Measurements from ENCODE around the gene NUDT3. TPM values are rescaled to one million over a fixed set of nuclear protein-coding genes. Genes with fewer than 3 reads are reported as not detected.

NUDT3 gene
- polyA plus RNA-seq, 1 of the 3 experiments (the other 2 are of a cell fraction): 11.9 TPM

- TF ChIP-seq MXI1 (IDR thresholded peaks at IDR 0.05; ENCODE audit: low read depth, low read length) (no peak), ZBTB33 (IDR thresholded peaks at IDR 0.05; ENCODE audit: borderline replicate concordance, low read depth) (no peak), TEAD4 (IDR thresholded peaks at IDR 0.05; ENCODE audit: borderline replicate concordance, insufficient read depth) (0 out of 2 replicates have a peak, but pooled peaks have one; percentile 22), TCF12 (IDR thresholded peaks at IDR 0.05) (0 out of 2 replicates have a peak, but pooled peaks have one; percentile 49), FOSL2 (IDR thresholded peaks at IDR 0.05; ENCODE audit: borderline replicate concordance, low read depth) (peak; percentile 58; the same call in 1 of the 2 replicates), RXRA (IDR thresholded peaks at IDR 0.05; ENCODE audit: borderline replicate concordance, low read depth) (no peak)
- TF ChIP-seq, protein P1, sequence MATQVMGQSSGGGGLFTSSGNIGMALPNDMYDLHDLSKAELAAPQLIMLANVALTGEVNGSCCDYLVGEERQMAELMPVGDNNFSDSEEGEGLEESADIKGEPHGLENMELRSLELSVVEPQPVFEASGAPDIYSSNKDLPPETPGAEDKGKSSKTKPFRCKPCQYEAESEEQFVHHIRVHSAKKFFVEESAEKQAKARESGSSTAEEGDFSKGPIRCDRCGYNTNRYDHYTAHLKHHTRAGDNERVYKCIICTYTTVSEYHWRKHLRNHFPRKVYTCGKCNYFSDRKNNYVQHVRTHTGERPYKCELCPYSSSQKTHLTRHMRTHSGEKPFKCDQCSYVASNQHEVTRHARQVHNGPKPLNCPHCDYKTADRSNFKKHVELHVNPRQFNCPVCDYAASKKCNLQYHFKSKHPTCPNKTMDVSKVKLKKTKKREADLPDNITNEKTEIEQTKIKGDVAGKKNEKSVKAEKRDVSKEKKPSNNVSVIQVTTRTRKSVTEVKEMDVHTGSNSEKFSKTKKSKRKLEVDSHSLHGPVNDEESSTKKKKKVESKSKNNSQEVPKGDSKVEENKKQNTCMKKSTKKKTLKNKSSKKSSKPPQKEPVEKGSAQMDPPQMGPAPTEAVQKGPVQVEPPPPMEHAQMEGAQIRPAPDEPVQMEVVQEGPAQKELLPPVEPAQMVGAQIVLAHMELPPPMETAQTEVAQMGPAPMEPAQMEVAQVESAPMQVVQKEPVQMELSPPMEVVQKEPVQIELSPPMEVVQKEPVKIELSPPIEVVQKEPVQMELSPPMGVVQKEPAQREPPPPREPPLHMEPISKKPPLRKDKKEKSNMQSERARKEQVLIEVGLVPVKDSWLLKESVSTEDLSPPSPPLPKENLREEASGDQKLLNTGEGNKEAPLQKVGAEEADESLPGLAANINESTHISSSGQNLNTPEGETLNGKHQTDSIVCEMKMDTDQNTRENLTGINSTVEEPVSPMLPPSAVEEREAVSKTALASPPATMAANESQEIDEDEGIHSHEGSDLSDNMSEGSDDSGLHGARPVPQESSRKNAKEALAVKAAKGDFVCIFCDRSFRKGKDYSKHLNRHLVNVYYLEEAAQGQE (IDR thresholded peaks at IDR 0.05; ENCODE audit: low read depth, low read length): no peak
Observed at GRCh38 chr6:34360556-34360955, 31.9 kb downstream of the NUDT3 start (continued).

DNA sequence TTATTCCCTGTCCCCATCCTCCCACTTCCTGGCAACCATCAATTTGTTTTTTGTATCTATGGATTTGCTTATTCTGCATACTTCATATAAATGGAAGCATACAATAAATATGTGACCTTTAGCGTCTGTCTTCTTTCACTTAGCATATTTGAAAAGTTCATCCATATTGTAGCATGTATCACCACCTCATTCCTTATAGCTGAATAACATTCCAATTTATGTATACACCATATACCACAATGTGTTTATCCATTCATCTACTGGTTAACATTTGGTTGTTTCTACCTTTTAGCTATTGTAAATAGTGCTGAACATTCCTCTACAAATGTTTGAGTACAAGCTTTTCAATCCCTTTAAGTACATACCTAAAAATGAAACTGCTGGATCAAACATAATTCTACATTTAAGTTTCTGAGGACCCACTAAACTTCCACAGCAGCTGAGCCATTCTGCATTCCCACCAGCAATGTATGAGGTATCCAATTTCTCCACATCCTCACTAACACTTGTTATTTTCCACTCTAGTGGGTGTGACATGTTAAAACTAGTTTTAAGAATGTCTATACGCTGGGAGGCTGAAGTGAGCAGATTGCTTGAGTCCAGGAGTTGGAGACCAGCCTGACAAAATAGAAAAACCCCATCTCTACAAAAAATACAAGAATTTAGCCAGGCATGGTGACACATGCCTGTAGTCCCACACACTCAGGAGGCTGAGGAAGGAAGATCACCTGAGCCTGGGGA, 32.9 kb downstream of the NUDT3 start:
- H4K20me1 ChIP-seq (ENCODE audit: insufficient read depth): peaks cover 77% of the 10 kb centered on the region
- H3K4me3 ChIP-seq (ENCODE audit: low read depth in 2 of 2, low read length in 1 of 2): no peak overlapping the region; a peak in 1 of 4 replicates
- peak overlapping the region; percentile 70; the same call in 1 of the 2 replicates for H3K4me2 ChIP-seq
- ChIA-PET CTCF (no interaction called here), POLR2A (no interaction called here)
- H3K9me3 ChIP-seq: no peaks in the 10 kb centered on the region
- peak overlapping the region; percentile 32; the same call in 1 of the 2 replicates for H3K9ac ChIP-seq
- peaks cover 91% of the 10 kb centered on the region for H3K79me2 ChIP-seq (ENCODE audit: insufficient read depth)
- peak overlapping the region in 1 of 2 experiments; percentile 95; a peak in 2 of 4 replicates for H3K27ac ChIP-seq (ENCODE audit: low read depth in 2 of 2, low read length in 1 of 2)
- WGBS (ENCODE audit: low lambda C conversion rate): 75% methylated on average over 2 of the region's 2 CpGs
- no peaks in the 10 kb centered on the region for H3K9me2 ChIP-seq
- no peaks in the 10 kb centered on the region for H3K27me3 ChIP-seq (ENCODE audit: insufficient read depth)
- H3F3A ChIP-seq (replicated peaks; ENCODE audit: insufficient read depth): peaks cover 18% of the 10 kb centered on the region
- DNase-seq: no peak
- H3K4me1 ChIP-seq (ENCODE audit: control insufficient read depth in 1 of 2, insufficient read depth in 2 of 2, low read depth in 1 of 2, low read length in 1 of 2): peaks cover 0 to 29% of the 10 kb centered on the region in 2 experiments; a peak in 1 of 4 replicates
- H3K36me3 ChIP-seq (replicated peaks in 1 of 2; ENCODE audit: control insufficient read depth in 1 of 2, insufficient read depth in 2 of 2, low read length in 1 of 2): no peaks in the 10 kb centered on the region
- H2AFZ ChIP-seq (ENCODE audit: low read depth): no peak overlapping the region
- no peak for TF ChIP-seq EZH2phosphoT487 (IDR thresholded peaks at IDR 0.05; ENCODE audit: borderline replicate concordance, low read depth)
- no peak for TF ChIP-seq USF2 (IDR thresholded peaks at IDR 0.05; ENCODE audit: borderline replicate concordance, low read depth, low read length)
- no peak for TF ChIP-seq FOXJ3 (CRISPR knock-in tag; IDR thresholded peaks at IDR 0.05)
- TF ChIP-seq TEAD4 (IDR thresholded peaks at IDR 0.05; ENCODE audit: borderline replicate concordance, insufficient read depth): no peak
- no peak for TF ChIP-seq FOSL2 (IDR thresholded peaks at IDR 0.05; ENCODE audit: borderline replicate concordance, low read depth)
- TF ChIP-seq GABPA (IDR thresholded peaks at IDR 0.05; ENCODE audit: low read depth): no peak
- no peak for TF ChIP-seq RAD21 (IDR thresholded peaks at IDR 0.05; ENCODE audit: low read length)
- no peak for TF ChIP-seq YY1 (IDR thresholded peaks at IDR 0.05; ENCODE audit: low read depth)
- no peak for TF ChIP-seq TCF12 (IDR thresholded peaks at IDR 0.05)
- TF ChIP-seq, protein P2, sequence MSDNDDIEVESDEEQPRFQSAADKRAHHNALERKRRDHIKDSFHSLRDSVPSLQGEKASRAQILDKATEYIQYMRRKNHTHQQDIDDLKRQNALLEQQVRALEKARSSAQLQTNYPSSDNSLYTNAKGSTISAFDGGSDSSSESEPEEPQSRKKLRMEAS (IDR thresholded peaks at IDR 0.05; ENCODE audit: low read depth): no peak
